DMS 273 treated with DMSO at 0.1 percent for 48 hours (cell line): ENCODE measurements around the gene ZBTB16.

Experiments used
- DNase-seq: peaks from one replicate; lab custom pipeline; 2025; lab: John Stamatoyannopoulos, UW

ZBTB16 gene

DNA sequence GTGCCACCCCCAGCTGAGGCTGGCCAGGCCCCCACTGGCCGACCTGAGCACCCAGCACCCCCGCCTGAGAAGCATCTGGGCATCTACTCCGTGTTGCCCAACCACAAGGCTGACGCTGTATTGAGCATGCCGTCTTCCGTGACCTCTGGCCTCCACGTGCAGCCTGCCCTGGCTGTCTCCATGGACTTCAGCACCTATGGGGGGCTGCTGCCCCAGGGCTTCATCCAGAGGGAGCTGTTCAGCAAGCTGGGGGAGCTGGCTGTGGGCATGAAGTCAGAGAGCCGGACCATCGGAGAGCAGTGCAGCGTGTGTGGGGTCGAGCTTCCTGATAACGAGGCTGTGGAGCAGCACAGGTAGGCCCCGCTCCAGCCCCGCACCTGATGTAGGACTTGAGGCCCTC lies 4.7 kb downstream of the ZBTB16 start:
- no peak for DNase-seq

DNA sequence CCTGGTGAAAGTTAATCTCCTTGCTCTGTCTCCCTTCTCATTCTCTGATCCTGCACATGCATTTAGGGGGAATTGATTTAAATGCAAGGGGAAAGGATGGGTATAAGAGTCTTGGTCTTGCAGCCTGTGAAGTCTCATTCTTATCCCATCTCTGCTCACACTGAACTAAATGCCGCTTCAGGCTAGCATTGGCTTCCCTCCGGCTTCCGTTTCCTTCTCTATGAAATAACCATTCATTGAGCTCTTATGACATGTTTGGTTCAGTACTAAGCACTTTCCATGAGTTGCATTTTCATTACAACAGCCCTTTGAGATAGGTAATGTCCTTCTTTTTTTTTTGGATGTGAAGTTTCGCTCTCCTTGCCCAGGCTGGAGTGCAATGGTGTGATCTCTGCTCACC lies 5.6 kb downstream of the ZBTB16 start:
- no peak for DNase-seq

DNA sequence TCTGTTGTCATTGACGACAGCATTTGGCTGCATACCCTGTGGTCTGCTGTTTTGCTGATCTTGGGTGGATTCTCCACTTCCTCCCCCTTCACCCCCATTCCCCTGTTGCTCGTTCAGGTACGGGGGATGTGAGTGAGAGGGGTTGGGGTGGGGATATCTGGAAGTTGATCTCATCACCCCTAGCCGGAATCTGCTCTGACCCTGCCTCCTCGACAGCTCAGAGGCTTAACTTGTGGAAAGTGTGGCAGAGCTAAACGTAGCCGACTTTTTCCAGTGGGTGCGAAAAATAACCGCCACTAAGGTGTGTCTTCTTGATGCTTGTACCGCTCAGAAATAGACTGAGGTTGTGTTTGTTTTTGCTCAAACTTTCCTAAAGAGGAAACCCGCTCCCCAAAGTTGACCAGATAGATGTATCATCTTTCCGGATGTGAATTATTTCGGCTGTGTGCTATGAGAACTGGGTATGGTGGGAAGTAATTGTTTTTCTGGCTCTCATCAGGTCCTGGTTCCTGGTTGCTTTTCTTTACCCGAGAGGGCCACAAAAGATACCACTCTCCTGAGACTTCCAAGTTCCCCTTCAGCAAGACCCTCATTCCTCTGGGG lies 6.6 kb downstream of the ZBTB16 start:
- DNase-seq = no peak

DNA sequence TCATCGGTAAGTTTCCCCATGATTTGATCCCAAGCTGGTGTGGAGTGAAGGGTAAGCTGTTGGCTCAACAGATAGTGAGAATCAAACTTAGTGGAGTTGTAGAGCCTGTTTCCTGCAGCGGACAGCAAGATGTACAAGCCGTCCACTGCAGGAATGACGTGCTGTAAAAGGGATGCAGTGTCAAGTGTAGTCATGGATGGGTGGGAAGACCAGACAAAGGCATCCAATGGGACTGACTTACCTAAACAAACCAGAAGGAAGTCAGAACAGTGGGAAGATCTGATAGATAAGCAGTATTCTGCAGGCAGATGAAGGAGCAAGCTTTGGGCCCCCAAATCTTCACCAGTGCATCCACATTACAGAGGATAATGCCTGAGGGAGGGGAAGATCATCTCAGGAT lies 8.8 kb downstream of the ZBTB16 start:
- no peak for DNase-seq

DNA sequence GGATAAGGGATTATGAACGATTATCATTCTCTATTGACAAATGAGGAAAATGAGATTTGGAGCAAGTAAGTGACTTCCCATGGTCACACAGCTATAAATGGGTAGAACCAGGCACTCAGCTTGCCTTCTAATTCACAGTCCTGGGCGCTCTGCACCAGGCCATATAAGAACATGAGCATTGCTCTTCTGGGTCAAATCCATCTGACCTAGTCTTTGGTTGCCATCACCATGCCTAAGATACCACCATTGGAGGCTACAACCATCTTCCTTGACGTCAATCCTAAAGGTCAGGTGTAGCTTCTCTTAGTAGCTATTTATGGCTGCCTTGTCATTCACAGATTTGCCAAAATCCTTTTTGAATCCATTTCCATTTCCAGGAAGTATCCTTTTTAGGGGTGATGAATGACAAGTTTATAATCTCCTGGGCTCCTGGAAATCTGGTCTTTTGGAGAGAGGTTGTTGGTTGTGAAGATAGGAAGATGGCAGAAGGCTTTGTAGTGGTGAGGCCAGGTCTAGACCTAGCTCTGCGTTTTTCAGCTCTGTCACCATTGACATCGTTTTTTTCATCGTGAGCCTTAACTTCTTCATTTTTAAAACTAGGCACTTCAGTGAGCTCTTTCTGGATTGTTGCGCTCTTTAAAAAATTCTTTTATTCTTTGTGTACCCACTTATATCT lies 11.1 kb downstream of the ZBTB16 start:
- DNase-seq = no peak

DNA sequence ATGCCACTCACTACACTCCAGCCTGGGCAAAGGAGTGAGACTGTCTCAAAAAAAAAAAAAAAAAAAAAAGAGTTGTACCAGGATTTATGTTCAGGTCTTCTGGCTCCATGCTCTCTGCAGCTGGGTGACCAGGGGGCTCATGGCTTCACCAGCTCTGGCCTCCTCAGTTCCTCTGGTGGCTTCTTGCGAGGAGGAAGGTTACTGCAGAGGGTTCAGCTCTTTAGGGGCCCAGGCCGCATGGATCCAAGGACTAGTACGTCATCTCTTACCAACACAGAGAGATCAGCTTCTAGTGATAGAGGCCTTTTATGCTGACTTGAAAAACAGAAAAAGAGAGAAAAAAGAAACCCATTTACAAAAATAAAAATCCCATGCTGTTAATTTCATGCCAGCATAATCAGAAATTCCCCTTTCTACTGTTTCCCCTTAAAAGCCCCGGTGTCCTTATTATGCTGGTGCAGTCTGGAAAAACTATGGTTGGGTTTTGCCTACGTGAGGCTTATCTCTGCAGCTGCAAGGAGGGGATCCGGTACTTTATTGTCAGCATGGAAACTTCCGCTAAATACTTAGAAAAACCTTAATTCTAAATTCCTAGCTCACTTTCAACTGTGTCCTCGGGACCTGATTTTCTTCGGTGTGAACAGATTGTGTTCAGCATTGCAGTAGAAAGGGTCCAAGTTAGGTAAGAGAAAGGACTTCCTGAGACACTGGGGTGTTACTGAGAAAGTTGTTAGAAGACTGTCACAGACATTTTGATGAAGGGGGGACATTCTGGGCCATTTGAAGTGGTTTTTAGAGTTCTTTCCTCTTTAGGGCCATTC lies 13.7 kb downstream of the ZBTB16 start:
- DNase-seq = no peak

DNA sequence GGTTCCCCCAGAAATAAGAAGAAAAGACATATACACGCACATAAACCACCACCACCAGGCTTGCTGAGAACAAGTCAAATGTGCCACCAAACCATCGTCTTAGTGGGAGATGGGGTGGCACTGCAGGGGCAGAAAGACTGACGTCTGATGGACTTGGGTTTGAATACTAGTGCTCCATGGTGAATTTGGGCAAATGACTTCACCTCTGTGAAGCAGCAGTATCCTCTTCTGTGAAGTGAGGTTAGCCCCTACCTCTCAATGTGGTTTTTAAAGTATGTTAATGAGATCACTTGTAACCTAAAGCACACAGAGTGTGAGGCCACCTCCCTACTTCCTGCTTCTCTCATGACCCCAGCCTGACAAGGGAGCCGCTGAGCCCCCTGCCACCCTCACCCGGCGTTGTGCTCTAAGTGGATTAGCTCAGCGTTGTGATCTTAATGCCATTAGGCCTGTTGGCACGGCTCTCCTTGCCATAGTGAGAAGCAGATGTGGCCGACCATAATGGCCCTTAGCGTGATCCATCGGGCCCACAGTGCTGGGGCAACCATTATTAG lies 14.4 kb downstream of the ZBTB16 start:
- no peak for DNase-seq

DNA sequence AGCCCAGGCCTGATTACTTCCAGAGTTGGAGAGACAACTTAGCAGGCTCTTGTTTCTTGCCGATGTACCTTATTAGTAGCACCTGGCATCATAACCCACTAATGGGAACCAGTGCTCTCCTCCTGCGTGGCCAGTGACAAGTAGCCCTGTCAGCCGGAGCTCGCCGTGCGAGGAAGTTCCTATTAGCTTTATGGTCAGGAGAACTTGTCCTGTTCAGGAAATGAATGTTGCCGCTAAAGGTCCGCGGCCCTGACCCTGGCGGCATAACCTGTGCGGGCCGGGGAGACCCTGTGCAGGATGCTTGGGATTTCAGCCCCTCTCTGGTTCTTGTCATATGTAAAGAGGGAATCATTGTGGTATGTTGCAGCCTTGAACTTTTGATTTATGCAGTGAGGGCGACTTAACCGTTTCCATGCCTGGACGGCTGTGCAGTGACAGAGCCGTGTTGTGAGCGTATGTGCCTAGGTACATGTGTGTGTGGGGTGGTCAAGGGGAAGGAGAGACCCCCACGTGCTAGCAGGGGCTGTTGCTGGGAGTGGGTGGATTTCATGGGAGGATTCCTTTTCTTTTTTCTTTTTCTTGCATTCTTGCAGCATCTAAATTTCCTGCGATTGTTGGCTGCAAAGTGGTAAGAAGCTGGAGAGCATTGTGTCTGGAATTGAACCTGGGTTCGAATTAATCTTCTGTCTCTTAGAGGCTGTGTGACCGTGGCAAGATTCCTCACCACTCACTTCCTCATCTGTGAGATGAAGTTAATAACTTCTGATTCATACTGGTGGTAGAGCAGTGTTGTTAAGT lies 15.2 kb downstream of the ZBTB16 start:
- DNase-seq = no peak

DNA sequence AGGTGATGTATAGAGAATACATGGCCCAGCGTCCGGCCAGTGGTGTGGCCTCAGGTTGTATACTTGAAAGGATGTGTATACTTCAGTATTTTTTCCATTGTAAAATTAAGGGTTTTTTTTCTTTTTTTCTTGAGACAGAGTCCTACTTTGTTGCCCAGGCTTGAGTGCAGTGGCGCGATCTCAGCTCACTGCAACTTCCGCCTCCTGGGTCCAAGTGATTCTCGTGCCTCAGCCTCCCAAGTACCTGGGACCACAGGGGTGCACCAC lies 15.8 kb downstream of the ZBTB16 start:
- DNase-seq = no peak

DNA sequence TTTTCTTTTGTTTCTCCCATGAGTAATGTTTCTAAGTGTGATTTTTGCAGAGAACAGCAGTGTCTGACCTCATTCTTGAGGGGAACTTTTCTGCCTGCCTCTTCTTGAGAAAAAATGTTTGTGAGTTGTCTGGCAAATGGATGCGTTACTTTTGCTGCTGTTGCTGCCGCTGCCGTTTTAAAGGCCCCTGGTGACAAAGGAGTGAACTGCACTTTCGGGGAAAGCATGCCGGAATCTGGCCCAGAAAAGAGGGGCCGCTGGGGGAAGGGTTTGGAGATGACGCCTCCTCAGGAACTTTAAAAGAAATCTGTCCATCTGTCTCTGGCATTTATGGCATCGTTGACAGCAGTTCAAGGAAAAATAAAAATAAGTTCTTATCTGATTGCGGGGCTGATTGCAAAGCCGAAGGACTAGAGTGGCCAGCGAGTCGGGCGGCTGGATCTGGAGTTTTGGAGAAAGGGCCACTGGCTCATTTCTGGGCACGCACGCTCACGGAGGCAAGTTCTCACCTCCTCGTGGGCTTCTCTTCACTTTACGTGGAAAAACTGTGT lies 16.5 kb downstream of the ZBTB16 start:
- DNase-seq = no peak

DNA sequence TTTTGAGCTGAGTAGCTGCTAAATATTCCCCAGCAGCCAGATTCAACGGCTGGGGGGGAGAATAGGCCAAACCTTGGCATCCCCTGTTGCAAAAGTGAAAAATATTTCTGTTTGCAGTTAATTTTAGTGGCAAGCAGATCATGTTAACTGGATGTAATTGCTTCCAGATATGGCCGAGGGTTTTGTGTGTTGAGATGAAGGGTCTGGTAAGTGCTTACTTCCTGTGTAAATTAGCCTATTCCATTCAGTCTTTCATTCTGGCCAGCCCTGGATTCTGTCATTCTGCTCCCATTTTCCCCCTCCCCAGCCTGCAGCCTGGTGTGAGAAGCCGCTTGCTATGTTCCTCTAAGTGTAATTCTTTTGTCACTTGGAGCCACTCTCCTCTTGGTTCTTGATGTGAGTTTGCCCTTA lies 17.4 kb downstream of the ZBTB16 start:
- no peak for DNase-seq

DNA sequence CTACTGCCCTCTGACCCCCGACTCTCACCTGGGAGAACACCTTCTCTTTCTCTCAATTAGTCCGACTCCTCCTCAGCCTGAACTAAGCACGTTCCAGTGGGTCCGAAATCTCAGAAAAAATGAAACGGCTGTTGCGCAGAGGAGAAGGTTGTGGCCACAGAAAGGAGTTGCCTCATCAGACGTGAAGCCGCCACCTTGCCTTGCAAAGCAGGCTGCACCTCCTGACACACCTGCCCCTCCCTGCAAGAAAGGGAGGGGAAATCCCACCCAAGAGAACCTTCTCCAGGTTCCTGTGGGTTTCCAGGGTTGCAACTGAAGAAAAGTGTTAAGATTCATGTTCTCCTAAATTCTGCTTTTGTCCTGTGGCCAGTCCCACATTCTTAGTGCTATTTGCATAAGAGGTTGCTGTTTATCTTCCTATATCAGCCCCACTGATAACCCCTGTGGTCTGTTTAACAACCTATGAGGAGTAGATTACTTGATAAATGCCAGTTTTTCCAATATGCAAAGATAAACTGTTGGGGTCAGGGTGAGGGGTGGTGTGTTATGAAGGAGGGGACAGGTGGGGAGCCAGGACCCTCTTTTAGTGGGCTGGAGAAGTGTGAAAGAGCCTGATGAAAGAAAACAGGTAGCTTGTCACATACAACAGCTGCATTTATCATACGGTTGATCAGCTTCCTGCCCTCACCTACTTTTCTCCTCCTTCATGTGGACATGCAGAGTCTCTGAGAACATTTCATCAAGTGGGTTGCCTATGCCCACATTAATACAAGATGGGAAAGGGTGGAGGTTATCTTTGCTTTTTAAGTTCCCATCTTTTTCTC lies 18.2 kb downstream of the ZBTB16 start:
- no peak for DNase-seq

DNA sequence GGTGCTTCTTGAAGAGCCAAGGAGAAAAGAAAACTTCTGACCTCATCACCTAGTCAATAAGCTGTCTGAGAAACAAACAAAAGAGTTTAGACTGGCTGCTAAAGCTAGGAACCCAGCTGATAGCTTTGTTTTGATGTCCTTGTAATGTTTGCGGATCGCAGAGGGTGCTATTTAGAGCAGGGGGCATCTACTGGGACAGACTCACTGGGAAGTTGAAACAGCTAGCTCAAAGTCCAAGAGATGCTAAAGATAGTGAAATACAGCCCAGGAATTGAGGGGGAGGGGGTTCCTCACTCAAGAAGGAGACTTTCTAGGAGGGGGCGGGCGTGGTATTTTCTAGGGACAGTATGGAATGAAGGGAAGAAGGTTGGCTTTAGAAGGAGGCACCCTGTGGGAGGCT lies 18.9 kb downstream of the ZBTB16 start:
- no peak for DNase-seq

DNA sequence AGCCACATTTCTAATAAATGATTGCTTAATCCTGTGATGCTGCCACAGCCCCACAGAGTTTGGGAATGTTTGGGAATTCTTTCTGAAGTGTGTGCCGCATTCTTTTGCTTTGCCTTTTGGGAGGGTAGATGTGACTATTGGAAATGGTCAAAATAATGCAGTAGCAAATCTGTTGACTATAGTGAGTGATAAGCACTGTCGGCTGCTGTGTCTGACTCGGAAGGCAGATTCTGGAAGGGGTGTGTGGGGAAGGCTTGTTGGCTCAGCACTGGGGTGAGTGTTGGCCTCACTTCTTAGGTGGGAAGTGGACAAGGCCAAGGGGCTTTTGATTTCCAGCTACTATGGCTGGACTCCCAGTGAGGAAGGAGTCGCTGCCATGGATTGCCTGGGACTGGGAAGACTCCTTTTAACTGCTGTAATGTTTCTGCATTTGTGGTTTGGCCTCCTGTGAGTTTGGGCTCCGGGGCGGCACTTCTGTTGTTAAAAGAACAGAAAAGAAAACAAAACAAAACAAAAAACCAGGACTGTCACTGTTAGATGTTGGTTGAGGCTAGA lies 20.1 kb downstream of the ZBTB16 start:
- no peak for DNase-seq

DNA sequence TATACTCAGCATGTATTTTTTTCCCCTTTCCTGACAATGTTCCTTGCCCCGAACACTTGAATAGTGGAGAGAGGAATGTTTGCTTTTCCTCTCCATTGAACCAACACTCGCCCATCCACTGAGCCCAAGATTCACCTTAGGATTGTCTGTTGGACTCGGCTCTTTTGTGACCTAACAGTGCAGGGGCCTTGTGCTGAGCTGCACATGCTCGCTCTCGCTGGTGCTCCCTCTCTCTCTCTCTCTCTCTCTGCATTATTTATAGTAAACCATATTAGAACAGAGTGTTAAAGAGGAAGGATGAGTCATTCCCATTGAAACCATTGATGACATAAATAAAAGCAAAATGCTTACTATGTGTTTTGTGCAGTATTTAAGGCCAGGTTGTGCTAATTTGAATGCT lies 20.7 kb downstream of the ZBTB16 start:
- no peak for DNase-seq

DNA sequence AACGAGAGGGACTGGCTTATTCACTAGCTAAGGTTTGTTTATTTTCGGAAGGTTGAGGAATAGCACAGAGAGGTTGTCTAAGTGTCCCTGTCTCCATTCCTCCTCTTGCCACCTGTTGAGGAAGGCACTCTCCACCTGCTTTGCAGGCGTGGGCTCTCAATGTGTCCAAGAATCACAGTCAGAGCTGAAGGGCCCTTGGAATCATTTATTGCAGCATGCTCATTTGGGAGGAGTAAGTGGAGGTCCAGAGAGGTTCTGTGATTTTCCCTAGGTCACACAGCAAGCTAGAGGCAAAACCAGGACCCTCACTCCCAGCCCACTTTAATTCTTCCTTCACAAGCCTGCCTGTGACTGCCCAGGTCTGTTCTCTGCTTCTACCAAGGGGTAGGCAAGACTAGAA lies 21.3 kb downstream of the ZBTB16 start:
- DNase-seq = no peak

DNA sequence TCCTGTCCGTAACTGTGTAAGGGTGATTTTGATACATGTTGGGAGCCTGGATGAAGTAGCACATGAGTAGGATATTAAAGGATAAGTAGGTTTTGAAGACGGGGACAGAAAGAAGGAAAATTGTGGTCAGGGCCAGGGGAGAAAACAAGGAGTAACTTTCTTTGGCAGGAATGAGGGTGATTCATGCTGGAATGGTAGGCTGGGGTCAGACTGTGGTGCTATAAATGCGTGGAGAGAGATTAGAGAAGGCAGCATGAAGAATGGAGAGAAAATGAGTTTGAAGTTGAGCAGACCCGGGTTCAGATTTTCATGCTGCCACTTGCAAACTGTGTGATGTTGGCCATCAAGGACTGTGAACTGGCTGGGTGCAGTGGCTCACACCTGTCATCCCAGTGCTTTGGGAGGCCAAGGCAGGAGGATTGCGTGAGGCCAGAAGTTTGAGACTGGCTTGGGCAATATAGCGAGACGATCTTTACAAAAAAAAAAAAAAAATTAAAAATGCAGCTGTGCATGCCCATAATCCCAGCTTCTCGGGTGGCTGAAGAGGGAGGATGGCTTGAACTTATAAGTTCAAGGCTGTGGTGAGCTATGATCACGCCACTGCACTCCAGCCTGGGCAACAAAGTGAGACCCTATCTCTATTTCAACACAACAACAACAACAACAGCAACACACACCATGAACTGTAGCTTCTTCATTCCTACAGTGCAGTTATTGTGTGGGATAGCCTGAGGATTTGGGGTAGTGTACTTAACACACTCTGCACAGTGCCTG lies 22.3 kb downstream of the ZBTB16 start:
- no peak for DNase-seq

DNA sequence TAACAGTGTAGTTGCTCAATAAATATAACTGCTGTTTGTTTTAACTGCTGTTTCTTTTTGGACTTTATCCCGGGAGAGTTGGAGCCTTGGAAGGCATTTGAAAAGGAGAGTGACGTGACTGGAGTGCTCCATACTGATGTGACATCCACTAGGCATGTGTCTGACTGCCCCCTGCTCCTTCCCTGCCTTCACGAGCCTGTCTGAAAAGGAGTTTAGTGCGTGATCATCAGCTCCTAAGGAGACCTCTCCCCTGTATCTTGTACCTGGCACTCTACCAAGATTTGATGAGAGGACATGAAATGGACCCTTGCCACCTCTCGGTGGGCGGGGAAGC lies 22.9 kb downstream of the ZBTB16 start:
- DNase-seq = no peak

DNA sequence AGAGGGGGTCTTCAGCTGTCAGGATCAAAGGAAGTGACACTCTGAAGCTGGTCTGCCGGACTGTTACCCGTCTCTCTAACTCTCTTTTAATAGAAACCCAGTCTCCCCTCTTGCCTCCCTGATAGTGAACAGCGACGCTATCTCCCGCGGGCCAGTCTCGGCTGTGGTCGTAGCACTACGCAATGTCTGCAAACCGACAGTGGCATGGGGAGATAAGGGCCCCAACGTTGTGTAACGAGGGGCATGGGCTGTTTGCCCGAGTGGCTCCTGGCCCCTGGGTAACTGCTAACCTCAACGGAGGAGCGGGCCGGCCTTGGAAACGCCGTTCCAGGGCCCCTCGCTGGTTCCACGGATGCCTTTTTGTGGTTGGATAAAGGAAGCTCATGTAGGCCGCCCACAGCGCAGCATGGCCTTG lies 23.3 kb downstream of the ZBTB16 start:
- no peak for DNase-seq
